Smooth muscle cell of the brain vasculature (primary cell): ENCODE data around the gene KCNQ2.
"Not testable (repeated sequence)": the region's sequence is repeated elsewhere in the genome, so short reads cannot be mapped to it uniquely, and the experiment has no call there.

Experiments used
- DNase-seq: peaks from one replicate; pipeline ENCODE4 v3.0.0-alpha.2; 2012; ENCODE audit warnings: low read depth, low spot score

The KCNQ2 gene

DNA sequence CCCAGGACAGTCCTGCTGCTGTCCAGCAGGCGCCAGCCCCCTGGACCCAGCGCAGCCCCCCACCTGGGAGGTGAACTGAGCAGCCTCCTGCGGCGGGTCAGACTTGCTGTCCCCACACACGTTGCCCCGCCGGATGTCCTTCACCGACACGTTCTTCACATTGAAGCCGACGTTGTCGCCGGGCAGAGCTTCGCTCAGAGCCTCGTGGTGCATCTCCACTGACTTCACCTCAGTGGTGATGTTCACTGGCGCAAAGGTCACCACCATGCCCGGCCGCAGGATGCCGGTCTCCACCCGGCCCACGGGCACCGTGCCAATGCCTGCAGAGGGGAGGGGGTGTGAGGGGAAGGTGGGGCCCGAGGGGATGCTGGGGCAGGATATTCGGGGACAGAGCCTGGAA is 18.0 kb upstream of the KCNQ2 start:
- no peak for DNase-seq

DNA sequence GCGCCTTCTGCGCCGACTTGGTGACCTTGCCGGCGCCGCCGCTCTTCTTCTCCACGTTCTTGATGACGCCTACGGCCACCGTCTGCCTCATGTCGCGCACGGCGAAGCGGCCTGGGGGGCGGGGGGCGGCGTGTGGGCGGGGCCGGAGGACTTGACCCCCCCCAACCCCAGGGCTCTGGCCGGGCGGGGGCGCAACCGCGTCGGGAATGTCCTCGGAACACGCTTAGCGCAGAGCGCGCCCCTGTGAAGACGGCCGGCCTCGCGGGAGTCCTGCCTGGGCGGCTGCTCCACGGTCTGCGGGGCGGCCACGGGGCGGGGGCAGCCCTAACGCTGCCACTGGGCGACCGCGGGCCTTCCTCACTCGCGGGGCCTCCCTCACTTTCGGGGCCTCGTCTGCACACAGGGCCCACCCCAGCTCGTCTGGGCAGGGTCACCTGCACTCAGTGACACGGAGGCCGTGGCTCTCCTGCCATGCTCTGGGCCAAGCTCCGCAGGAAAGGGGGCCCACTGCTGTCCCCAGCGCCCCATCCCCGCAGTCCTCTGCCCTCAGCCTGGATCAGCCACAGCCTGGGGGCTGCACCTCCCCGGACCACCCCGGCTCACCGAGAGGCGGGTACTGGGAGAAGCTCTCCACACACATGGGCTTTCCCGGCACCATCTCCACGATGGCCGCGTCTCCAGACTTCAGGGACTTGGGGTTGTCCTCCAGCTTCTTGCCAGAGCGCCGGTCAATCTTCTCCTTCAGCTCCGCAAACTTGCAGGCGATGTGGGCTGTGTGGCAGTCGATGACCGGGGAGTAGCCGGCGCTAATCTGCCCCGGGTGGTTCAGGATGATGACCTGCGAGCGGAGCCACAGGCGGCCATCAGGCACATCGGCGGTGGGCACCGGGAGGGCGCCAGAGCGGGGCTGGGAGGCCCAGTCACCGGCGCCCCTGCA is 16.1 kb upstream of the KCNQ2 start:
- DNase-seq = no peak

DNA sequence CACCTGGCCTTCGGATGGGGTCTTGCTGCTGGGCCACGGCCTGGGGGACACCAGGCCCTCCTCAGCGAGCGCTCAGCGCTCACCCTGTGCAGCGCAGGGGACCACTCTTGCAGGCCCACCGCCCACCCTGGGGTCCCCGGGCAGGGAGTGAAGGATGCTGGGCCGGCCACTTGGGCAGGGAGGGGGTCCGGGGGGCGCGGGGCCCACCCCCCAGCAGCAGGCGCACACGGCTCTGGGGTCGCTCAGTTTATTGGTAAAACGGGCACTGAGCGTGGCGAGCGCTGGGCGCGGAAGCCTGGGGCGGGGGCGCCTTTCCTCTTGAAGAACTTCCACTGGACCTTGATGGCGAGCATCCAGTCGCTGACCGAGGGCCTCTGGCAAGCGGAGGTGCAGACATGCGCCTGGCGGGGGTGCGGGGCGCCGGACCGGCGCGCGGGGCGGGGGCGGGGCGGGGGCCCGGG is 15.4 kb upstream of the KCNQ2 start:
- DNase-seq = no peak

DNA sequence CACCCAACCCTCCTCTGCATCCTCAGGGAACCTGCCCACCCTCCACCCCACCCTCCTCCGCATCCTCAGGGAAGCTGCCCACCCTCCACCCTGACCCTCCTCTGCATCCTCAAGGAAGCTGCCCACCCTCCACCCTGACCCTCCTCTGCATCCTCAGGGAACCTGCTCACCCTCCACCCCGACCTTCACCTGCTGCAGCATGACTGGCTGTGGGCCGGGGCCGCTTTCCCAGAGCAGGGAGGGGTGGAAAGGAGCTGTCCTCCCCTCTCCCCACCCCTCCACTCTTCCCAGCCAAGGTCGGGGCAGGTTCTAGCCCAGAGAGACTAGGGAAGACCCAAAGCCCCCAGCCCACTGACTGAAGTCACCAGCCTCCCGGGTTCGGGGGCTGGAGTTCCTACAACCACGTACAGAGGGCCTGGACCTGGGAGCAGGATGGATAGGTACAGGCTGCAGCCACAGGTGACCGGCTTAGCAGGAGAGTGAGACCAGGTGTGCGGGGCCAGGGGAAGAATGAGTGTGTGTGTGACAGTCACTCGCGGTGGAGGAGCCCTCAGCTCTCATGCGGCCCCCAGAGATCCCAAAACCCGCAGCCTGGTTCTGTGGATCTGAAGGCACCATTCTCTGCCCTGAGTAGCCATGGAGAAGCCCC is 14.8 kb upstream of the KCNQ2 start:
- DNase-seq = no peak

DNA sequence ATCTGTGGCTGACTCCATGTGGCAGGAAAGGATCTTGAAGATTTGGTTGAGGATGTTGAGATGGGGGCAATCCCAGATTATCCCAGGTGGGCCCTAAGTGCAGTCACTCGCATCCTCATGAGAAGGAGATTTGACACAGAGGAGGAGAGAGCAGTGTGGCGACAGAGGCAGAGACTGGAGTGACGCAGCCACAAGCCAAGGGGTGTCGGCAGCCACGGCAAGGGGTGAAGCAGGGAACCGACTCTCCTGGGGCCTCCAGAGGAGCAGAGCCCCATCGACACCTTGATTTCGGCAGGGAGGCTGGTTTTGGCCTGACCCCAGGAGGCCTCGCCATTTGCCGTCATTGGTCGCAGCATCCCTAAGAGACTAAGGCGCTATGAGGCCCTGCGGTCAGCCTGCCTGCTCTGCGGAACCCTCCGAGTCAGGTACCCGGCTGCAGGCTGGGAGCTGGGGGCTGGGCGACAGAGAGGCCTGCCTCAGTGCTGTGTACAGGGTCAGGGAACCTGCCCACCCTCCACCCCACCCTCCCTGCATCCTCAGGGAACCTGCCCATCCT is 13.9 kb upstream of the KCNQ2 start:
- DNase-seq = no peak

DNA sequence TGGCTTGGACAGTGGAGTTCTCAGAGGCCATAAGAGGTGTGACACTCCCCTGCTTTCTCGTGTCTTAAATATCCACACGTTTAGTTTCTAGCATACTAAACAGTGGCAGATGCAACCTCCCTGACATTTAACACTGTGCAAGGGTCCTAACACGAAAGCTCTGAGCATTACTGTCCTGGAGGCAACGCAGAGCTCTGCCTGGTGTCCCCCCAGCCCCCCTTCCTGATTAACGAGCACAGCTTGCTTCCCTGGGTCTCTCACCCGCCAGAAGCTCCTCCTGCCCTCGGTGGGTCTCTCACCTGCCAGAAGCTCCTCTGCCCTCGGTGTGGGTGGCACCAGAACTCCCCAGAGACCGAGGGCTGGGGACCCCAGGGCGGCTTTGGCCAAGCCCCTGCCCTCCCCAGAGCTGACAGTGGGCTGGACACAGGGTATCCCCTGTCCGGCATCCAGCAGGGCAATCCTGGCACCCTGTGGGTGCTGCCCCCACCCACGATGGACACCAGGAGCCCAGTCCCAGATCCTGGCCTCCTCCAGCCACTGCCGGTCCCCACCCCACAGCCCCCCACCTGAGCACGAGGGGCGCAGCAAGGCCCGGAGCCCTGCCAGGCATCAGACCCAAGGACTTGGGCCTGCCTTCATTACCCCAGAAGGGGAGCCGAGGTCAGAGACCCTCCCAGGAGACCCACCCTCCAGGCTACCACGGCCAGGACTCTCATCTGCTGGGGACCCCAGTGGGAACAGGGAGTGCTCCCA is 12.4 kb upstream of the KCNQ2 start:
- DNase-seq = no peak

DNA sequence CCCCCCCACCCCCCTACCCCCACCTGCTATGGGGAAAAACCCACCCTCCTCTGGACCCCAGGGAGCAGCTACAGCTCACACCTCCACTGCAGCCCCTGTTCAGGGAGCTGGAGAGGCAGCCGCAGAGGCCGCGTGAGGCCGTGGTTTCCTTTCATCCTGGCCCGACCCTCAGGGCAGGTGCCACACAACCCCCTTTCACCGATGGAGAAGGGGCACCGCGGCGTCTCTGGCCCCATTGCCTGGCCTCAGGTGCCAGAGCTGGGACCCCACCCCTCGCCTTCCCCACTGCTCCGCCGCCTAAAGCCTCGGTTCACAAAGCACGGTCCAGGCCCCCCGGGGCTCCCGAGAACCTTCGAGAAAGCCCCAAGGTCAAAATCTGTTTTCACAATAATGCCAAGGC is 11.8 kb upstream of the KCNQ2 start:
- no peak for DNase-seq

DNA sequence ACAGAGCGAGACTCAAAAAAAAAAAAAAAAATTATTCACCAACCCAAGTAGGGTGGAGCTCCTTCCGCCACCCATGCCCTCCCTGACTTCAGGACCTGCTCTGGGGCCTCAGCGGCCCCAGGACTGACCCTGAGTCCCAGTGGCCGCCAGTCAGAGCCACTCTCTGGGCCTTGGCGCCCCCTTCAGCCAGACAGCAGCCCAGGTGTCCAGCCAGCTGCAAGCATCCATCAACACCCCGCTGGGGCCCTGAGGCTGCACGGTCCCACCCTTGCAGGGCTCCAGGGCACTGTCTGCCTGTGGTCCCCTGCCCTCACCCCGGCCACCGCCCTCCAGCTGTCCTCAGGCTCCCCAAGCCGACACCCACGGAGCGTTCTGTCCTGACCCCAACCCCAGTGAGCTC is 11.4 kb upstream of the KCNQ2 start:
- no peak for DNase-seq

DNA sequence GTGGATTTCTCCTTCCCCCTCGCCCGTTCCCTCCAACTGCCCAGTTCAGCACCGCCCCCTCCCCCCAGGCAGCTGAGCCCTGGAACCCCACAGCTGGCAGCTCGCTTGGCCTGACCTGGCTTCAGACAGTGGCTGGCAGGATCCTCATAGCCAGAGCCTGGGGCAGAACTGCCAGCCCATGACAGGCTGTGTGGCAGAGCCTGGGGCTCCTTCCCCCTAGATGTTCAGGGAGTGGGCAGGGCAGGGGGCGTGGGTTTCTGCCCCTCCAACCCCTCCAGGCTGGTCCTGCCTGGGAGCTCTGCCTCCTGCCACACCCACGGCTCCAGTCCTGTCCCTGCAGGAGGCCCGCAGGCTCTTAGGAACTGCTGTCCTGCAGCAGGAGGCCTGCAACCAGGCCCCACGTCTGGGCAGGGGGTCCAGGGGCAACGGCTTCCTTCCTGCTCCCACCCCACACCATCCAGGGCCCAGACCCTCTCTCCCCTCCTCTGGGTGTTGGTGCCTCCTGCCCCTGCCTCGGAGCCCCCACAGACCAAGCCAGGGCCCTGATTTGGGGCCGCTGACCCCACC is 9.6 kb upstream of the KCNQ2 start:
- no peak for DNase-seq

DNA sequence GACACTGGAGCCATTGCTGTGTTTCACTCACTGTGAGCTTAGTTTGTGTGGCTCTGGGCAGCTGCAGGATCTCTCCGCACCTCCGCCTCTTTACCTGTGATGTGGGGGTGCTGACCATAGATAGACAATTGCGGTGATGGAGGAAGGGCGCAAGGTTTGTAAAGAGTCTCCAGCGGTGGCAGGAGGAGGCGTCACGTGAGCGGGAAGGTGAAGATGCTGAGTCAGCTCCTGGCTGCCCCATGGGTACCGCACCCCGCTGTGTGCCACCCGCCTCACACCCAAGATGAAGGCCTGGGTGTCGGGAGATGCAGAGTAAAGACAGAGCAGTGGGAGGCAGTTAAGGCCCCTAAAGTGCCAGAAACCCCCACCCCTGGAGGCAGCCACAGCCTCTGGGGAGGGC is 9.0 kb upstream of the KCNQ2 start:
- no peak for DNase-seq

DNA sequence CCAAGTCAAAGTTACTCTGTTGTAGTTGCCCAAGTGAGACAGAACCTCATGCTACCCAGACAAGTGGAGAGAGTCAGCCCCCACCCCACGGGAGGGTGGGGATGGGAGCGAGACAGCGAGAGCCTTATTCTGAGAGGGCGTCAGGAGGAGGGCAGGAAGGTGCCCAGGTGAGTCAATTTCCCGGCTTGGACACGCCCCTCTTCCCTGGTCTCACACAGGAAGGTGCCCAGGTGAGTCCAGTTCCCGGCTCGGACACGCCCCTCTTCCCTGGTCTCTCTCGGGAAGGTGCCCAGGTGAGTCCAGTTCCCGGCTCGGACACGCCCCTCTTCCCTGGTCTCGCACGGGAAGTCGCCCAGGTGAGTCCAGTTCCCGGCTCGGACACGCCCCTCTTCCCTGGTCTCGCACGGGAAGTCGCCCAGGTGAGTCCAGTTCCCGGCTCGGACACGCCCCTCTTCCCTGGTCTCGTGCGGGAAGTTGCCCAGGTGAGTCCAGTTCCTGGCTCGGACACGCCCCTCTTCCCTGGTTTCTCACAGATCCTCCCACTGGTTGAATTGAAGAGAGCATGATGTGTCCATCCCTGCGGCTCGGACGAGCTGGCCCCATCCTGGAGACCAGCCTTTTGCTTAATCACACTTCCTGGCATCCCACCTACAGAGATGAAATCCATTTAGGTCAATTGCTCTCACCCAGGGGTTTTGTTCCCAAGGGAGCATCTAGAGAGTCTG is 7.4 kb upstream of the KCNQ2 start:
- DNase-seq = not testable (repeated sequence)

DNA sequence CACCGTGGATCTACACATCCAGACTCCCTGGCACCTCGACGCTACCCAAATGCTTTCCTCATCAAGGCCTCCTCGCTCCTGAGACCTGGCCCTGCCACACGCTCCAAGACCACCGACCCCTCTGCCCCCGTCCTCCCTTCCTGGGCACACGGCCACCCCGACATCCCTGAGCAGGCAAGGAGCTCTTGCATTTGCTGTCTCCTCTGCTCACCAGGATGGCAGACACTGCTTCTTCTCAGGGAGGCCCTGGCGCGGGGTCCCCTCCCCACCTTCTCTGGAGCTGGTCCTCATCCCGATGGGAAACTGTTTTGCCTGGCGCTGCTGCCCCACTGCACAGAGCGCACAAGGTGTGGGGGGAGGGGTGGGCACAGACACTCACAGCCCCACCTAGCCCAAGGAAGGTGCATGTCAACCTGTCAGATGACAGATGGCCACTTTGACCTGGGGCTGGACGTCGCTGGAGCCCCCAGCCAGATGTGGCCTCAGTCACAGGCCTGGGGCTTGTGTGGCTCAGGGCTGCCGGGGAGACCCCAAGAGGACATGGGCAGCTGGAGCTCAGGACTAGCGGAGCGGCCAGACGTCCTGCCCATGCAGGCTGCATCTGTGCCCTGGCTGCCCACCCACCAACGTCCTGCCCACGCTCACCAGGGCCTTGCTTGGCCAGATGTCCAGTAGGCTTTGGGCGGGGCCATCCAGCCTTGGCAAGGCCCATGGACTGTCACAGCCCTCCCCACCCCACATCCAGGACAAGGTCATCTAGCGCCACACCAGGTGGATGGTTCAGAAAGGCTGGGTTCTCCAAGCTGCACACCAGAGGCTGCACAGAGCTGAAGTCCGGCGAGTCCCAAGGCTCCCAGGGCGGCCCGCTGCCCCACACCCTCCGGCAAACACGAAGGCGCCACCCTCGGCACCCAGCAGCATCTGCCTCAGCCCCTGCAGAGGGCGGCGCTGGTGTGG is 6.2 kb upstream of the KCNQ2 start:
- no peak for DNase-seq

DNA sequence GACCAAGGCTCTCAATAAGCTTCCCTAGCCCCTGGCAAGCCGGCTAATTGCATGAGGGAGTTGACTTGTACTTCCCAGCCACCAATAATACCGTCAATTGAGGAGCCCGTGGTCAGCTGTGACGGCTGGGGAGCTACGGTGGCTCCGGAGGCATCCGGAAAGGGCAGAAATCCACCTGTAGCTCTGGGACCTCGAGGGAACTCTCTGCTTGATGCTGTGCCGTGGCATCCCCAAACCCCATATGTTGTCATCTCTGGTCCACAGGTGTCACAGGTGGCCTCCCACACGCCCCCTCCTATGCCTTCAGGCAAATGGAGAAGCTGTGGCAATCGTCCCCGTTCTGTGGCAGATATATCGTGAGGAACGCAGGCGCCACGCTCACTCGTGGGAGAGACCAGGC is 5.5 kb upstream of the KCNQ2 start:
- DNase-seq = no peak

DNA sequence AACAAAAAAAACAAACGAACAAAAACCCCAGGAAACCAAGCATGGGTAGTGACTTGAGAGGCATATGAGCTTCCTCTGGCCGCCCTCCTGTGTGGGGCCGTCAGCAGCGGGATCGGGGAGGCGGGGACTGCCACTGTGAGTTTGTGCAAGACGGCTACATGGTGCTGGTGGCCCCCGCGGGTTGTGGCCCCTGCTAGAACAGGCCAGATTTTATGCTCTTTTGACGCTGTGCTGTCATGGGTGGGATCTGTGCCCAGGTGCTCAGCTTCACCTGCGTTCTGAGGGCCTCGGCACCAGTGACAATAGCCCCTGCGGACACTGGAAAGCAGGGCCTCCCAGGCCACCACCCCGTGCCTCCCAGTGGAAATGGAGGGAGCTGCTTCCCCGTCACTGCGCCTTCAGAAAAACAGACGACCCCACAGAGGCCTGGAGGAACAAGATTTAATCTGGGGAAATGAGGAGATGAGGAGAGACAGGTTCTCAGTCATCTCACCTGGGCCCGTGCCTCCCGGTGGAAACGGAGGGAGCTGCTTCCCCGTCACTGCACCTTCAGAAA is 4.7 kb upstream of the KCNQ2 start:
- DNase-seq = no peak

DNA sequence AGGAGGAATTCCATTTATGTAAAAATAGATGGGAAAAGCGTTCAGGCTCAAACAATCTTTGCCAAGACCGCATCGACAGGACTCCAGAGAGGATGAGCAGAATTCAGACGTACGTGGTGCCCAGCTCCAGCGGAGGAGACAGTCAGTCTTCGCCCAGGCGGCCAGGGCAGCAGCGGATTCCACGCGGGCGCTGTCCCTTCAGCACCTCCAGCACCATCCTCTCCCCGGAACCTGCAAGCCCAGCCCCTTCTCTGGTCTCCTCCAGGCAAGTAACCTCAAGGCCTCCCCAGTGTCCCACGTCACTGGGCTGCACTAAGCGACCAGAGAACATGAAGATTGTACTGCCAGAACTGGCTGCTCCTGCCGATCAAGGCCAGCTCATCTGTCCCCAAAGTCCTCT is 2.8 kb upstream of the KCNQ2 start:
- DNase-seq = no peak

DNA sequence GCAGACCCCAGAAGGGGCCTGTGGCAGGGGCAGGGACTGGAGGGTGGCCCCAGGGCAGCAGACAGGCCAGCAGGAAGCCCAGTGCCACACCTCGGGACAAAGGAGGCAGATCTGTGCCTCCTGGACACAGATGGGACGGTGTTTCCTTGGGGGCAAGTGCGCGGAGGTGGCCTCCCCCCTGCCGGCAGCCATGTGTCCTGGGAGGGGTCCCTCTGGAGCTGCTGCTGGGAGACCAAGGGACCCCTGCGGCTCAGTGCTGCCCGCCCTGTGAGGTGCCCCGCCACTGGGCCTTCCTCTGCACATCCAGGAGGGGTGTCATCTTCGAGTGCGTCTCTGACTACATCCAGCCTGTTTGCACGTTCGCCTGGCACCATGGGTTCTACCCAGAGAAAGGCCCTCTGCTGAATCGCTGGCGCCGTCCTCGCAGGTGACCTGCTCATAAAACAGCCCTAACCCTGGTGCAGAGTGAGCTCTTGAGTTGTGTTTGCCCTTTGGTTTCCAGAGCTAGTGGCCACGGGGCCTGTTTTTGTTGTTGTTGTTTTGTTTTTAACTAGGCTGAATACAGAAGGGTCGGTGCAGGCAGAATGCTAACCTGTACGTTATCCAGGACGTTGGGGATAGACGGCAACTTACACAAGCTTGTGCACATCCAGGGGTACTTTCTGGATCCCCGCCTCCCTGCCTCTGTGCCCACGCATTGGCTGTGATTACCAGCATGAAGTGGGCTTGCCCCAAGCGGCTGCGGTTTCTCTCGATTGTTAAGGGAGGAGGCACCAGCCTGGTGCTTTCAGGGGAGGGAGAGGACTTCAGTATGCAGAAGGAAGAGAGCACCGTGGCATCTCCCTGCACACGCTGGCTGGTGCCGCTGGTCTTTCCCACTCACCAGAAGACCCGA is 1.3 kb upstream of the KCNQ2 start:
- no peak for DNase-seq

DNA sequence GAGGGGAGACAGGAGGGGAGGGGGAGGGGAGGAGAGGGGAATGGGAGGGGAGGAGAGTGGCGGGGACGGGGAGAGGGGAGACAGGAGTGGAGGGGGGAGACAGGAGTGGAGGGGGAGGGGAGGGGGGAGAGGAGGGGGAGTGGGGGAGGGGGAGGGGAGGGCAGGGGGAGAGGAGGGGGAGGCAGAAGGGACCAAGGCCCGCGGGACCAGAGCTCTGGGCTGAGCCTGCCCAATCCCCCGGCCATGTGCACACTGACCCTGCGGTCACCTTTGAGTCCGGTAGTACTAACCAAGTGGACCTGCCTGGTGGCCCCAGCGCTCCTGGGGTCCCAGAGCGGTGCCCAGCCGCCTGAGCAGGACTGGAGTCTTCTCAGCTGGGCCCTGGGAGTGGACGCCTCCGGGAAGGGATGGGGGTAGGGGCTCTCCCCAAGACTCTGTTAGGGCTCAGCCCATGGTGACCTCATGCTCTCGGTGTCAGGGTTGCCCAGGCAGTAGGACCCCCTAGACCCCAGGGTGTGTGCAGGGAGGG is 471 bp upstream of the KCNQ2 start:
- no peak for DNase-seq

DNA sequence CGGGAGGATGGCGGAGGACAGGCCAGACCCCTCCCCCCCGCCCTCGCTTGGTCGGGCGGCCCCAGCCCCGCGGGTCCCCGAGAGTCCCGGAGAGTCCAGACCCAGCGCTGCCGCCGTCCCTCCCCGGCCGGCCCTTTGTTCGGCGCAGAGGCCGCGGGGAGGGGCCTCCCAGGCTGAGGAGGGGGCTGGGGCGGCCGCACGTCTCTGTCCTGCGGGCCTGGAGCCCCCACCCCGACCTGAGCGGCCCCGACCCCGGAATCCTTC is 806 bp downstream of the KCNQ2 start:
- DNase-seq = no peak
